ENCODE results near the gene GRIN2D.

The GRIN2D gene

DNA sequence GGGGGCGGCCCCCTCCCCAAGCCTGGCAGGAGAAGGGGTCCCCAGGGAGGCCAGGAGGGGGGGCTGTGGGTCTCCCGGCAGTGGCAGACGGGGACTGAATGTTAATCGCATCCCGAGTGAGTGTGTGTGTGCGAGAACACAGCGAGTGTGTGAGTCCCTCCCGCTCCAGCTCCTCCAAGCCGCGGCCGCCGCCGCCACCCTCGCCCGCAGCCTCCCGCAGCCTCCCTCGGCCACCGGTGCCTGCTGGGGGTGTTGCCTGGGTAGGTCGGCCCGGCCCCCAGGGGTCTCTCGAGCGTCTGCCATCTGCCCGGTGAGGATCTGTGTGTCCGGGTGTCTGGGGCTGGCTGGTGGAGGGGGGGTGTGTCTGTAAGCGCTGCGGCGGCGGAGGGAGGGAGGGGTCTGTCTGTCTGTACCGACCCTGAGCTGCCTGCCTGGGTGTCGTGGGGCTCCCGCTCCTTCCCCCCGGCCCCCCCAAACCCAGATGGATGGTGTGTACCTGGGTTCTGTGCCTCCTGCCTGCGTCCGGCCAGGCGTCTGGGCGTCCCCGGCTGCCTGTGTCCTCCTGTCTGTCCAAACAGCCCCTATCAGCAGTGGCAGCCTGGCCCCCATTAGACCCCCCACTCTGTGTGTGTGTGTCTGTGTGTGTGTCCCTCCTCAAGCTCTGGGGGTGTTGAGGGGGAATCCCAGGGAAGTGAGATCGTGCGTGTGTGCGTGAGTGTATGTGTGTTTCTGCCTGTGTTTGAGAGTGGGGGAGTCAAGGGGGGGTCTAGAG lies at the start of gene GRIN2D:
Gene GRIN2D, plus strand, starts transcription at position 110 of the 772 bp plus-strand sequence. CDS start 4,725 bp downstream, outside the sequence.
- in situ Hi-C loops (cut with MboI; ENCODE audit: low sequenced_read_pairs) = no loop called here

GRCh38 chr19:48344892-48345291 lies 48.6 kb upstream of the GRIN2D start:
- in situ Hi-C loops (cut with MboI; ENCODE audit: low sequenced_read_pairs) = no loop called here

- in situ Hi-C loops (cut with MboI; ENCODE audit: low sequenced_read_pairs) = no loop called here
Measured at GRCh38 chr19:48346191-48346590, 47.3 kb upstream of the GRIN2D start.

- in situ Hi-C loops (cut with MboI; ENCODE audit: low sequenced_read_pairs) = no loop called here
Measured at GRCh38 chr19:48348045-48348444, 45.4 kb upstream of the GRIN2D start.

- in situ Hi-C loops (cut with MboI; ENCODE audit: low sequenced_read_pairs) = no loop called here
Measured at GRCh38 chr19:48348737-48349136, 44.7 kb upstream of the GRIN2D start.

- in situ Hi-C loops (cut with MboI; ENCODE audit: low sequenced_read_pairs) = no loop called here
Measured at GRCh38 chr19:48350856-48351255, 42.6 kb upstream of the GRIN2D start.

DNA sequence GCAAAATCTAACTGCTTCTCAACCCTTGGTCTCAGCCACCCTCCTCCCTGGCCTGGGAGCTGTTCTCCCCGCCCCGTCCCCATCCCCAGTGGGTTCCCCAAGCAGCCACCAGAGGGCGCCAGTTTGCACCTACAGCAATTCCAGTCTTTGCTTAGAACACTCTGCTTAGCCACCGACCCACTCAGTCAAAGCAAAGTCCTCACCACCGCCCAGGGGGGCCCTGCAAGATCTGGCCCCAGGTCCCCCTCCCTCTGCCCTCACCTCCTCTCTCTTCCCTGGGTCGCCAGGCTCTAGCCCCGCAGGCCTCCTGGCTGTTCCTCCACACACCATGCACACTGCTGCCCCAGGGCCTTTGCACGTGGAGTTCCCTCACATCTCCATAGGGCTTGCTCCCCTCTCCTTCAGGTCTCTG lies 42.1 kb upstream of the GRIN2D start:
- in situ Hi-C loops (cut with MboI; ENCODE audit: low sequenced_read_pairs) = no loop called here

- in situ Hi-C loops (cut with MboI; ENCODE audit: low sequenced_read_pairs) = no loop called here
Measured at GRCh38 chr19:48353677-48354076, 39.8 kb upstream of the GRIN2D start.

DNA sequence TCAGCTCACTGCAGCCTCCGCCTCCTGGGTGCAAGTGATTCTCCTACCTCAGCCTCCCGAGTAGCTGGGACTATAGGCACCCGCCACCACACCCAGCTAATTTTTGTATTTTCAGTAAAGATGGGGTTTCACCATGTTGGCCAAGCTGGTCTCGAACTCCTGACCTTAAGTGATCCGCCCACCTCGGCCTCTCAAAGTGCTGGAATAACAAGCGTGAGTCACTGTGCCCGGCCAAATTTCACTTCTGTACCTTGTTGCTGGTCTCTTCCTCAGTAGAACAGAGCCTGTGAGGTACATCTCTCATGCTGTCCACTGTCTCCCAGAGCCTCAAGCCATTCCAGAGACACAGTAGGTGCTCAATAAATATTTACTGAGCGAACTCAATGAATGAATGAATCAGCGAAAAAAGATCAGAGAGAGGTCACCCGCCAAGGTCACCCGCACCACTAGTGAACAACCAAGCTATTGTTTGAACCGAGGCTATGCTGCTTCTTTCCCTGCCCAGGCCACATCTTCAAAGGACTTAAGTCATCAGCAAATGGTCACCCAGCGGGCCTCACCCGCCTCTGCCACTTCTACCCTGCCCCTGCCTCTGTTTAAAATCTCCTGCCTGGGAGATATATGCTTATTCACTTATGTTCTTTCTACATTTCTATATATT lies 39.0 kb upstream of the GRIN2D start:
- in situ Hi-C loops (cut with MboI; ENCODE audit: low sequenced_read_pairs) = no loop called here

GRCh38 chr19:48355365-48355954 lies 38.0 kb upstream of the GRIN2D start:
- in situ Hi-C loops (cut with MboI; ENCODE audit: low sequenced_read_pairs) = no loop called here

DNA sequence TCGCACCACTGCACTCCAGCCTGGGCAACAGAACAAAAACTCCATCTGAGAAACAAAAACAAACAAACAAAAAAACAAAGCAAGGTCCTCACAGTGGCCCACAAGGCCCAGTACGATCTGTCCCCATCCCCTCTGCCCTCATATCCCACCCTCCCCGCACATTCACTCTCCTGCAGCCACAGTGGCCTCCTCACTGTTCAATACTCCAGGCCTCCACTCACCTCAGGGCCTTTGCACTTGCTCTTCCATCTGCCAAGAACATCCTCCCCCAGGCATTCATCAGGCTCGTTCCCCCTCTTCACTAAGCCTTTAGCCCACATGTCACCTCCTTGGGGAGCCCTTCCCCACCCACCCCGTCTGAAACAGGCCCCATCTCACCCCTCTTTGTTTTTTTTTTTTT lies 34.3 kb upstream of the GRIN2D start:
- in situ Hi-C loops (cut with MboI; ENCODE audit: low sequenced_read_pairs) = no loop called here

DNA sequence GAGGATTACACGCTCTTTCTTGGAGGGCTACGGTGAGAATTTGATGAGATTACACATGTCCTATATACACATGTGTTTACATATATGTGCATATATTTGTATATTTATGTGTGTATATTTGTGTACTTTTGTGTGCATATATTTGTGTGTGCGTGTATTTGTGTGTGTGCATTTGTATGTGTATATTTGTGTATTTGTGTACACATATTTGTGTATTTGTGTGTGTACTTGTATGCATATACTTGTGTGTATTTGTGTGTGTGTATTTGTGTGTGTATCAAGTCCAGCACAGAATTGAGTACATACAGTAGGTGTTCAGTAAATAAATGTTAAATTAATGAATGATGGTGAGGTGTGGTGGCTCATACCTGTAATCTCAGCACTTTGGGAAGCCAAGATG lies 31.6 kb upstream of the GRIN2D start:
- in situ Hi-C loops (cut with MboI; ENCODE audit: low sequenced_read_pairs) = no loop called here

- in situ Hi-C loops (cut with MboI; ENCODE audit: low sequenced_read_pairs) = no loop called here
Measured at GRCh38 chr19:48362716-48363499, 30.6 kb upstream of the GRIN2D start.

DNA sequence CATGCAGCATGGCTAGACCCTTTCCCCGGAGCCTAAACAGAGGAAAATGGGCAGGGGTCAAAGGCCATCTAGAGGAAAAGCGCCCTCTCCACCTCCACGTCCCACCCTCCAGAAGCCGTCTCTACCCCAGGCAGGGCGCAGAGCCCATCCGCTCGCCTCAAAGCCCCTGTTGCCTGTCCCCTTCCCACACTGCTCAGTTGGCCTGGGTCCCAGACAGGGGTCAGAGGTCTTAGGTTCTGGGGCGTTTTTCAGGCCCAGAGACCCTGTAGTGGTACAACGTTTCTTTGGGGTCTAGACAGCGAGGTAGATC lies 30.0 kb upstream of the GRIN2D start:
- in situ Hi-C loops (cut with MboI; ENCODE audit: low sequenced_read_pairs) = no loop called here

DNA sequence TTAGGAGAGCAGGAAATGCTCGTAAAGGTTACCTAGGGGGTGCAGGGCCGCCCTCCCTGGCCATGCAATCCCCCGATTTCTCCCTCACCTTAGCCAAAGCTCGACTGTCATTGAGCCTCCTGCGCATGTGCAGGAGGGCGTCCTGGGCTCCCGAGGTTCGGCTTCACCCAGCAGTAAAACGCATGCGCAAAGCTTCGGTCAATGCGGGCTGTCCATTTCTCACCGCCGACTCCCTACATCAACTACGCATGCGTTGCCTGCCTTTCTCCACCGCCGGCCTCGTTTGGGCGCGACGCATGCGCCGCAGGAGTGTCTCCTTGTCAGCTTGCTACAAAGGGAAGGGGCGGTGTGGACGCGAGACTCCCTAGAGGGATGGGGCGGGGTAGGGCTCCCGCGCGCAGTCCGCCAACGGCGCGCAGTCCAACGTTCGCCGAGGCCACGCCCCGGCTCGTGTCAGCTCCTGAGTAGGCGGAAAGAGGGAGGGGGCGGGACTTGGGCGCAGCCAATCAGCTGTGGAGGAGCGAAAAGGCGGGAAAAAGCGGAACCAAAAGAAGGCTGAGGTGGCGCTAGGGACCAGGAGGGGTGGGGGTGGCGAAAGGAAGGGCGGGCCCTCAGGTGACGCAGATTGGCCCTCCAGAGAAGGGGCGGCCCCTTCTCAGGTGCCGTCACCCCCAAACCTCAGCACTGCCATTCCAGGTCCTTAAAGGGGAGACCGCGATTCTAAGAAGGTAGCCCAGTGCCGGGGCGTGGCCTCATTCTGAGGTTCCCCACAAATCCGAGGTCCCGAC lies 29.5 kb upstream of the GRIN2D start, which contains the start of the genes SYNGR4 and TMEM143:
Gene SYNGR4, plus strand, starts transcription at position 558 of the 788 bp plus-strand sequence. CDS start 1,476 bp downstream, outside the sequence.
Gene TMEM143, minus strand, starts transcription at position 131 of the 788 bp plus-strand sequence. Its CDS starts 20 bp downstream, at position 111.
- in situ Hi-C loops (cut with MboI; ENCODE audit: low sequenced_read_pairs) = no loop called here

DNA sequence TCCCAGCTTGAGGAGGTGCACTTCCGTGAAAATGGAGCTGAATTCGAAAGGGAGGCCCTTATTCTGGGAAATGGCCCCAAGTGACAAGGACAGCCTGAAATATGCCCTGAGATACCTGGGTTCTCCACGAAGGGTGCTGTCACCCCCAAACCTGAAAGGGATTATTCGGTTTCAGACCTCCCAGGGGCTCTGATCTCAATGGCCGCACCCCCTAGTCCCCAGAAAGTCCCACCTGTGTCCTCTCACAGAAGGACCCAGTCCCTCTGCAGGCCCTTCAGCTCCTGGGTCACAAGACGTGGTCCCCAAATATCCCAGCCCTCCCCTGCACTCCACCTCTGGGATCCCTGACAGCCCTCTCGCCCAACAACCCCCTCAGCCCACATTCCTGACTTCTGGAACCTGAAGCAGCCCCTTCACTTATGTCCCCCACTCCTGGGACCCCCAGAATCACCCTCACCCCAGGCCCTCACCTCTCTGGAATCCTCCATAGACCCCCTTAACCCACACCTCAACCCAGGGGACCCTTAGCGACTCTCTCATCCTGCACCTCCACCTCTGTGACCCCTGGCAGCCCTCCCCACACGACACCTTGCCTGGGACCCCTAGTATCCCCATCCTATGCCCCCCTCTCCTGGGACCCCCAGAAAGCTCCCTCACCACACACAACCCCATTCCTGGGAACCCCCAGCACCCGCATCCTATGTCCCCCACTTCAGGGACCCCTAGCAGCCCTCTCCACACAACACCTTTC lies 28.7 kb upstream of the GRIN2D start:
- in situ Hi-C loops (cut with MboI; ENCODE audit: low sequenced_read_pairs) = no loop called here

- in situ Hi-C loops (cut with MboI; ENCODE audit: low sequenced_read_pairs) = no loop called here
Measured at GRCh38 chr19:48365602-48366001, 27.9 kb upstream of the GRIN2D start.

- in situ Hi-C loops (cut with MboI; ENCODE audit: low sequenced_read_pairs) = no loop called here
Measured at GRCh38 chr19:48367855-48368254, 25.6 kb upstream of the GRIN2D start.

GRCh38 chr19:48368936-48369335 lies 24.5 kb upstream of the GRIN2D start:
- in situ Hi-C loops (cut with MboI; ENCODE audit: low sequenced_read_pairs) = no loop called here

DNA sequence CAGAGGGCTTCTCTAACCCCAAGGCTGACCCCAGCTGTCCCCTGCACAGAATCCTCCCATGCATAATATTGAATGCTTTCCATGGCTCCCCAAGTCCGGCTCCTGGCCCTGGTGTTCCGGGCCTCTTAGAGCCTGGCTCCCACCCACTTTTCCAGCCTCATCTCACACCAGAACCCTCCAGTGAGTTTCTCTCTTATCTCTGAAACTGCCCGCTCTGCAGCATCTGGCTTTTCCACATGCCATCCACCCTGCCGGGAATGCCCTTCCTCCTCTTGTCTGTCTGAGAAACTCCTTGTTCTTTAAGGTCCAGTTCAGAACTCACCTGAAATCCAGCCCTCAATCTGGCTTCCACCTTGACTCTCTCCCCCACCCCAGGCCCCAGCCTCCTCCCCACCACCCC lies 22.5 kb upstream of the GRIN2D start:
- in situ Hi-C loops (cut with MboI; ENCODE audit: low sequenced_read_pairs) = no loop called here
